Measurements from ENCODE around the gene FXR2.

FXR2 gene

GRCh38 chr17:7560172-7561027 lies 54.3 kb downstream of the FXR2 start (continued):
- TF ChIP-seq ZNF132 (tag by site-specific recombination; IDR thresholded peaks at IDR 0.05; ENCODE audit: borderline replicate concordance), result no peak
- TF ChIP-seq ZNF580 (tag by site-specific recombination; IDR thresholded peaks at IDR 0.05), result peak; percentile 54; the same call in 1 of the 2 replicates
- peak; percentile 10; the same call in 1 of the 2 replicates for TF ChIP-seq SP7 (tag by site-specific recombination; IDR thresholded peaks at IDR 0.05)
- peak; percentile 36; the same call in 1 of the 2 replicates for TF ChIP-seq ZFHX2 (tag by site-specific recombination; conservative IDR thresholded peaks at IDR 0.05)
- TF ChIP-seq ZNF114 (tag by site-specific recombination; IDR thresholded peaks at IDR 0.05), result no peak
- peak; percentile 57 for TF ChIP-seq ZBTB17 (tag by site-specific recombination; IDR thresholded peaks at IDR 0.05)
- no peak for TF ChIP-seq ZNF530 (tag by site-specific recombination; IDR thresholded peaks at IDR 0.05; ENCODE audit: low read depth)
- TF ChIP-seq GLI4 (tag by site-specific recombination; IDR thresholded peaks at IDR 0.05), result no peak
- TF ChIP-seq PRDM10 (tag by site-specific recombination; IDR thresholded peaks at IDR 0.05), result peak; percentile 82
- no peak for TF ChIP-seq MYNN (tag by site-specific recombination; IDR thresholded peaks at IDR 0.05; ENCODE audit: borderline replicate concordance)
- no peak for TF ChIP-seq ZNF175 (tag by site-specific recombination; IDR thresholded peaks at IDR 0.05)
- no peak for TF ChIP-seq SP3 (tag by site-specific recombination; IDR thresholded peaks at IDR 0.05)
- no peak for TF ChIP-seq ZNF677 (tag by site-specific recombination; IDR thresholded peaks at IDR 0.05)
- TF ChIP-seq SCRT2 (tag by site-specific recombination; IDR thresholded peaks at IDR 0.05), result no peak
- TF ChIP-seq ZFP3 (tag by site-specific recombination; IDR thresholded peaks at IDR 0.05; ENCODE audit: low read depth), result no peak
- no peak for TF ChIP-seq ZNF473 (tag by site-specific recombination; IDR thresholded peaks at IDR 0.05)
- no peak for TF ChIP-seq FEZF1 (tag by site-specific recombination; IDR thresholded peaks at IDR 0.05)
- TF ChIP-seq ZFP37 (tag by site-specific recombination; IDR thresholded peaks at IDR 0.05), result no peak
- no peak for TF ChIP-seq KLF10 (tag by site-specific recombination; IDR thresholded peaks at IDR 0.05)
- TF ChIP-seq, protein P1, sequence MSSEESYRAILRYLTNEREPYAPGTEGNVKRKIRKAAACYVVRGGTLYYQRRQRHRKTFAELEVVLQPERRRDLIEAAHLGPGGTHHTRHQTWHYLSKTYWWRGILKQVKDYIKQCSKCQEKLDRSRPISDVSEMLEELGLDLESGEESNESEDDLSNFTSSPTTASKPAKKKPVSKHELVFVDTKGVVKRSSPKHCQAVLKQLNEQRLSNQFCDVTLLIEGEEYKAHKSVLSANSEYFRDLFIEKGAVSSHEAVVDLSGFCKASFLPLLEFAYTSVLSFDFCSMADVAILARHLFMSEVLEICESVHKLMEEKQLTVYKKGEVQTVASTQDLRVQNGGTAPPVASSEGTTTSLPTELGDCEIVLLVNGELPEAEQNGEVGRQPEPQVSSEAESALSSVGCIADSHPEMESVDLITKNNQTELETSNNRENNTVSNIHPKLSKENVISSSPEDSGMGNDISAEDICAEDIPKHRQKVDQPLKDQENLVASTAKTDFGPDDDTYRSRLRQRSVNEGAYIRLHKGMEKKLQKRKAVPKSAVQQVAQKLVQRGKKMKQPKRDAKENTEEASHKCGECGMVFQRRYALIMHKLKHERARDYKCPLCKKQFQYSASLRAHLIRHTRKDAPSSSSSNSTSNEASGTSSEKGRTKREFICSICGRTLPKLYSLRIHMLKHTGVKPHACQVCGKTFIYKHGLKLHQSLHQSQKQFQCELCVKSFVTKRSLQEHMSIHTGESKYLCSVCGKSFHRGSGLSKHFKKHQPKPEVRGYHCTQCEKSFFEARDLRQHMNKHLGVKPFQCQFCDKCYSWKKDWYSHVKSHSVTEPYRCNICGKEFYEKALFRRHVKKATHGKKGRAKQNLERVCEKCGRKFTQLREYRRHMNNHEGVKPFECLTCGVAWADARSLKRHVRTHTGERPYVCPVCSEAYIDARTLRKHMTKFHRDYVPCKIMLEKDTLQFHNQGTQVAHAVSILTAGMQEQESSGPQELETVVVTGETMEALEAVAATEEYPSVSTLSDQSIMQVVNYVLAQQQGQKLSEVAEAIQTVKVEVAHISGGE (tag by site-specific recombination; conservative IDR thresholded peaks at IDR 0.05; ENCODE audit: low read depth), result 0 out of 2 replicates have a peak, but pooled peaks have one; percentile 5
- TF ChIP-seq ZNF626 (tag by site-specific recombination; IDR thresholded peaks at IDR 0.05), result no peak
- TF ChIP-seq ZNF140 (tag by site-specific recombination; IDR thresholded peaks at IDR 0.05), result no peak
